Measurements from ENCODE around the gene UGT2B7.
"Not testable (repeated sequence)": the region's sequence is repeated elsewhere in the genome, so short reads cannot be mapped to it uniquely, and the experiment has no call there.

Gene UGT2B7

GRCh38 chr4:69089388-69089787 lies 6.9 kb upstream of the UGT2B7 start:
- no peak for DNase-seq

DNA sequence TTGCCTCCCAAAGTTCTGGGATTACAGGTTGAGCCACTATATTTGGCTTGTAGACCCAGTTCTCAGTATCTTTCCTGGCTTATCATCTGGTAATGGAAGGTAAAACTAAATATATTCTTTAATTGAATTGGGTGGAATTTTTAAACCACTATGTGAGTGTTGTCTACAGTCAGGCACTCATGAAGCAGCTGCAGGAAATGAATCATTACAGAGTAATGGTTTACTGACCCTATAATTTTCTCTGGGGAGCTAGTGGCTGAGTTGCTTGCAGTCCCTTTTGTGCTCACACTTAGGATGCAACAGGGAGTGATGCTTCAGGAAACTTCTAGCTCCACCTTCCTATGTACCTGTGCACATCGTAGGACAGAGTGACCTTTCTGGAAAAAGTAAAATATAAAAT lies 4.1 kb upstream of the UGT2B7 start:
- DNase-seq = no peak

DNA sequence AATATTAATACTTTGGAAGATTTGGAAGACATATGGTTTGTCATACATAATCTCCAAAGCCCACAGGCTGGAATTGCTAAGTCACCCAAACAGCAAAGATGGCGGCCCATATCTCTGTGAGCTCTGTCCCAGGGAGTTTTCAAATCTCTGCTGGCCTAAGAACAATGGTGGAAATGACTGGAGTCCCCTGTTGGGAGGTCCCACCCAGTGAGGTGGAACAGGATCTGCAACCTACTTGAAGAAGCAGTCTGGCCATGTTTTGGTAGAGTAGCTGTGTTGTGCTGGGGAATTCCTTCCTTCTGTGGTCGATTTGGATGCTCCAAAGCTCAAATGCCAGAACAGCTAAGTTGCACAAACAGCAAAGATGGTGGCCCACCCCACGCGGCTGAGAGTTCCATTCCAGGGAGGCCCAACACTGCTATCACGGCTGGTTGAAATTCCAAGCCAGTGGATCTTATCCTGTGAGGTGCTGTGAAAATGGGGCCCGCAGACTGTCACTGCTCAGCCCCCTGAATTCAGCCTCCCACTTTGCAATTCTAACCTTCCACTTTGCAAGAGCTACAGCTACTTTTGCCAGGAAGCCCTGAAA lies 3.2 kb upstream of the UGT2B7 start:
- DNase-seq = no peak

GRCh38 chr4:69093681-69094080 lies 2.6 kb upstream of the UGT2B7 start:
- DNase-seq = no peak

DNA sequence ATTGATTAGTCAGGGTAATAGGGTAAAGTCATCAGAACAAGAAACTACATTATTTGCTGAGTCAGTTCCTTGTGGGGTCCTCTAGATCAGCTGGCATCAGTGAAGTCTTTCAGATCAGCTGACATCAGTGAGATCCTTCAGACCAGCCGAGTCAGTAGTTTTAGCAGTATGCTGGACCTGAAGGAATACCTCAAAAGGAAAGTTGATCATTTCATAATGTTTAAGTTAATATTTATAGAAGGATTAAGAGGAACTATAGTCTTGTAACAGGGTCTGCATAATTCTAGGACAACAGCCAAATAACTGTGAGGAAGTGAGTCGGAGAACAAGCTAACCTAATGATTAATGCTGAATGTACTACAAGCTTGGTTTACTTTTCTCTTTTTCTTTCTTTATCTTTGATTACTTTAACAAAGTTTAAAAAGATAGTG lies 958 bp upstream of the UGT2B7 start:
- DNase-seq = no peak

- no peak for DNase-seq
Measured at GRCh38 chr4:69096810-69097209, 536 bp downstream of the UGT2B7 start.

DNA sequence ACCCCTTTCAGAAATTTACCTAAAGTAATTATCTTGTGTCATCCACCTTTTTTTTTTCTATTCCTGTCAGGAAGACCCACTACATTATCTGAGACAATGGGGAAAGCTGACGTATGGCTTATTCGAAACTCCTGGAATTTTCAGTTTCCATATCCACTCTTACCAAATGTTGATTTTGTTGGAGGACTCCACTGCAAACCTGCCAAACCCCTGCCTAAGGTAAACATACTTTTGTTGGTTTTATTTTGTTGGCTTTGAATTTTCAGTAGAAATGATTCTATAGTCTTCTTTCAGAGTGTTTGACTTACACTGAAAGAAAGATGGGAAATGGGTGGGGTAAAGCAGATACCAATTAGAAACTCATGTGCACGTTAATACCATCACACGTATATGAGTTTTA lies 2.2 kb downstream of the UGT2B7 start:
- no peak for DNase-seq

DNA sequence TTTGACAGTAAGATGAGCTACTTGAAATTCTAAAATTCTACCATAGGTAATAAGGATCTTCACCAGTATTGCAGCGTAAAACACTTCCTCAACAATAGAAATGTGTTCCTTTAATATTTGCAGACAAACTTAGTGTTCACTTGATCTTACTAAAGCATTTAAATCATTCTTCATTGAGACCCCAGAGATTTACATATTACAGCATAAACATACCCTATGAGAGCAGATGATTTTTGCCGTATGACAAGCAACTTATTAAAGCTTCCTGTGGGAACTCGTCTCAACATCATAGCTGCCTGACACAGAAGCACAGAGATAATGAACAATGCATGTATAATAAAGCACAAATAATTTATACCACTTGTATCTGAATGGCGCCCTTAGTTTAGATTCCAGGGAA lies 3.6 kb downstream of the UGT2B7 start:
- no peak for DNase-seq

- not testable (repeated sequence) for DNase-seq
Measured at GRCh38 chr4:69102668-69103067, 6.4 kb downstream of the UGT2B7 start.

DNA sequence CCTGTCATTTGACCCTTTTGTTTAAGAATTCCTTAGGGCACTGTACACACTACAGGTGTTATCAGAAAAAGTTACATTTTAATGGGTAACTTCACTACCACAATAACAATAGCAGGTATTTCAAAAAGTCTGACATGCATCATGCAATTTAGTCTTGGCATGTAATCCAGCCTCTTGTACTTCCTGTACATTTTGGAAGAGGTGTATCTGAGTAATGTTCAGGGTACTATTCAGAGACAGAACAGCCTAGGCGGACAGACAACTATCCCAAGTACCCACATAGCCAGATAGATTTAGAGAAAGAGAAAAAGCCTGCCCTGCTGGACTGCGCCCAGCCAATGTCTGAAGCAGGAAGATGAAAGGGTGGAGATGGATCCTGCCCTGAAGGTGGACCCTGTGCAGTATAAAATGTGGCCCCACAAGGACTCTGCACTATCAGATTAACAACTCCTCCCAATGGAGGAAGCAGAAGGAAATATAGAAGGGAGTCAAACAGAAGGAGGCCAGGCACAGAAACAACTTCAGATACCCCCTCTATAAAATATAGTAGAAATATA lies 8.5 kb downstream of the UGT2B7 start:
- DNase-seq = no peak

GRCh38 chr4:69115151-69115850 lies 19.0 kb downstream of the UGT2B7 start:
- DNase-seq = not testable (repeated sequence)

DNA sequence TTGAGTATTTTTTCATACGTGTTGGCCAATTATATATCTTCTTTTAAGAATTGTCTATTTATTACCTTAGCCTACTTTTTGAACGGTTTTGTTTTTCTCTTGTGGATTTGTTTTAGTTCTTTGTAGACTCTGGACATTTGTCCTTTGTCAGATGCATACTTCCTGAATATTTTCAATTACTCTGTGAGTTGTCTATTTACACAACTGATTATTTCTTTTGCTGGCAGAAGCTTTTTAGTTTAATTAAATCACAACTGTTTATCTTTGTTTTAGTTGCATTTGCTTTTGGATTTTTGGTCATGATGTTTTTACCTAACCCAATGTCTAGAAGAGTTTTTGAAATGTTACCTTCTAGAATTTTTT lies 19.6 kb downstream of the UGT2B7 start:
- no peak for DNase-seq

GRCh38 chr4:69116645-69117321 lies 20.5 kb downstream of the UGT2B7 start:
- DNase-seq = no peak

GRCh38 chr4:69120870-69121269 lies 24.6 kb downstream of the UGT2B7 start:
- DNase-seq = no peak

DNA sequence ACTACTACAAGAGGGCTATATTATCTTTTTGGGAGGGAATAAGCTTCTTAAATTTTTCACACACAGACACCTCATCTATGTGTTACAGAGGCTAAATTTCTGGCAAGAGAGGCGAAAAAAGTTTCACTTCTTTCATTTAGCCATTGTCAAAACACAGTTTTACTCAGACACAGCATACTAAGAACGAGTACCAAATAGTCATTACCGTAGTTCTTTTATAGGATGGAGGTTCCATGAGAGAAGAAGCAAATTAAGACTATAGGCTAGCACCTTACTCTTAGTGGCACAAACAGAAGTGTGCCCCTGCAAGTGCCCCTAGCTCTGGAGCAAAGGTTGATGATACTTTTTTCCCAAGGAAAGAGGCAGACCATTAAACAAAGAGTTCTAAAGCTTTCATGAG lies 26.2 kb downstream of the UGT2B7 start:
- no peak for DNase-seq

GRCh38 chr4:69124941-69125340 lies 28.7 kb downstream of the UGT2B7 start:
- no peak for DNase-seq

DNA sequence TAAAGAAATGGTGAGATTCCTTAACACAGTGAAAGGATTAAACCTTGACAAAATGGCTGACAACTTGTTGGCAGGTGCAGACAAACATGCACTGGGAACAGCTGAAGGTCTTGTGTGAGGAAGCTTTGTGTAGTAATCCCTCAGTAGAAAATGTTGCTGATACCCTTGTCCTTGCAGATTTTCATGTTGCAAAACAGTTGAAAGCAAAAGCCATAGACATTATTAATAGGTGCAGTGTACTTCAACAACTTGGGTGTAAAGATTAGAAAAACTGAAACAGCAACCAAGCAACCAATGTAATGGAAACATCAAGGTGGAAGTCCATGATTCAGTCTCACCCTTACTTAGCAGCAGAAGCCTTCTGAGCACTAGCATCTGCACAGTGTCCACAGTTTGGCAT lies 29.8 kb downstream of the UGT2B7 start:
- DNase-seq = no peak

GRCh38 chr4:69133993-69134392 lies 37.7 kb downstream of the UGT2B7 start:
- DNase-seq = no peak

- no peak for DNase-seq
Measured at GRCh38 chr4:69134471-69134870, 38.2 kb downstream of the UGT2B7 start.

- DNase-seq = no peak
Measured at GRCh38 chr4:69141320-69141719, 45.0 kb downstream of the UGT2B7 start.

- DNase-seq = no peak
Measured at GRCh38 chr4:69147334-69147733, 51.1 kb downstream of the UGT2B7 start.

- no peak for DNase-seq
Measured at GRCh38 chr4:69154021-69154420, 57.7 kb downstream of the UGT2B7 start.

GRCh38 chr4:69156913-69157312 lies 60.6 kb downstream of the UGT2B7 start:
- no peak for DNase-seq

Data from right forelimb (tissue), 1 donor.